HG02642 (cell line): ENCODE results near the gene BRWD1.
A peak's percentile ranks its signal among the peaks of the same experiment; 100 is the strongest.

ENCODE experiments used
- ATAC-seq: cut with Tn5 transposase; IDR thresholded peaks from one replicate; pipeline ENCODE4 v1.9.1; 2021; ENCODE audit warnings: mild to moderate bottlenecking; ENCODE audit not compliant: unreplicated experiment, poor library complexity

The BRWD1 gene

DNA sequence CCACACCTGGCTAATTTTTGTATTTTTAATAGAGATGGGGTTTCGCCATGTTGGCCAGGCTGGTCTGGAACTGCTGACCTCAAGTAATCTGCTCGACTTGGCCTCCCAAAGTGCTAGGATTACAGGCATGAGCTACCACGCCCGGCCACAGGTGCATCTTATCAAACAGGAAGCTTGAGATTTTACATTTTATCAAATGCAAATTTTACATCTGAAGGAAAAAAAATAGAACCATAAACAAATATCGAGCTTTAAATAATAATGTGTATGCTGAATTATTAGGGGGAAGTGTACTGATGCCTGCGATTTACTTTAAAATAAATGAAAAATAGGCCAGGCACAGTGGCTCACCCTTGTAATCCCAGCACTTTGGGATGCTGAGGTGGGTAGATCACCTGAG is 16.6 kb upstream of the BRWD1 start:
- ATAC-seq: no peak

DNA sequence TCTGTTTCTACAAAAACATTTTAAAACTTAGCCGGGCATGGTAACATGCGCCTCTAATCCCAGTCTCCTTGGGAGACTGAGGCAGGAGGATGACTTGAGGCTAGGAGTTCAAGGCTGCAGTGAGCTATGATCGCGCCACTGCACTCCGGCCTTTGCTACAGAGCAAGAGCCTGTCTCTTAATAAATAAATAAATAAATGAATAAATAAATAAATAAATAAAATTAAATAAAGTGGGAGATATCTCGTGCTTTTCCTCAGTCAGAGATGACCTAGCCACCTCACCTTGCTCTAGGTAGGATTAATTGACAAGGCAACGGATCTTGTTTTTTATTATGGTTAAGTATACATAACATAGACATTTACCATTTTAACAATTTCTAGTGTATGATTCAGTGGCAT is 14.3 kb upstream of the BRWD1 start:
- ATAC-seq: no peak

DNA sequence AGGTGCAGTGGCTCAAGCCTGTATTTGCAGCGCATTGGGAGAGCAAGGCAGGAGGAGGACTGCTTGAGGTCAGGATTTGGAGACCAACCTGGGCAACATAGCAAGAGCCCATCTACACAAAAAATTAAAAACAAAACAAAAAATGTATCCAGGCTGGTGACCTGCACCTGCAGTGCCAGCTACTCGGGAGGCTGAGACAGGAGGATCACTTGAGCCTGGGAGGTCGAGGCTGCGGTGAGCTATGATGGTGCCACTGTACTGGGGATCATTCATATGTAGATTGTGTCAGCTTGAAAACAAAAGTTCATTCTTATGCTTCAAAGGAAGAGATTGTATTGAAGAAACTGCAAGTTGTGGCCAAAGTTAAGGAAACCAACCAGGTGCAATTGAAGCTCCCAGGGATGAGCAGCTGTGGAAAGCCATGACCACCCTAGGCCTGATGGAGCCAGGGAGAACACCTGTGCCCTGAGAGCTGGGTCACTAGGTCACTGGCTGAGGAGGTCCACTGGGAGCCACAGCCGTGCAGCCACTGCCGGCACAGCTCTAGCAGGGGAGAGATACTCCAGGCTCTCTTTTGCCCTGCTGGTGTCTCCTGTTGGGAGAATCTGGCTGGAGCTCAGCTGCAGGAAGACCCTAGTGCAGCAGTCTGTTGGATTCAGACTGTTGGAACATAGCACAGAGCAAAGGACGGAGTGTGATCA is 13.3 kb upstream of the BRWD1 start:
- ATAC-seq: no peak

DNA sequence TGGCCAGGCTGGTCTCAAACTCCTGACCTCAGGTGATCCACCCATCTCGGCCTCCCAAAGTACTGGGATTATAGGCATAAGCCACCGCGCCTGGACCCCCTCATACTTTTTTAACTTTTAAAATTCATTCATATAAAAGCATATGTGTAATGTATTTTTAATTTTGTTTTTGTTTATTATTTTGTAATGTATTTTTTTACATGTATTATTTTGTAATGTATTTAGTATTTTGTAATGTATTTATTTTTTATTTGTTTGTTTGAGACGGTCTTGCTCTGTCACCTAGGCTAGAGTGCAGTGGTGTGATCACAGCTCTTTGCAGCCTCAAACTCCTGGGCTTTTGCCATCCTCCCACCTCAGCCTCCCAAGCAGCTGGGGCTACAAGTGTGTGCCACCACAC is 12.0 kb upstream of the BRWD1 start:
- no peak for ATAC-seq

DNA sequence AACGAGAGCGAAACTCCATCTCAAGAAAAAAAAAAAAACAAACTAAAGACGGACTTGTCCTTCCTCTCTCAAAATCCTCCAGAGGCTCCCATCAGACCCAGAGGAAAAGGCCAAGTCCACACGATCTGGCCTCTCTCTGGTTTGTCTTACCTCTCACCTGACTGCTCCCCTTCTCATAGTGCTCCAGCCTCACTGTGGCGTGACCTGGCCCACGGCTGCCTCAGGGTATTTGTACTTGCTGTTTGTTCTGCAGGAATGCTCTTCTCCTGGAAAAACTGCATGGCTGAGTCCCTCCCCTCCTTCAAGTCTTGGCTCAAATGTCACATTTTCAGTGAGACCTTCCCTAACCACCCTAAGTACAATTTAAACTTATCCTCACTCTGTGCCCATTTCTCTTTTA is 8.0 kb upstream of the BRWD1 start:
- ATAC-seq: no peak

DNA sequence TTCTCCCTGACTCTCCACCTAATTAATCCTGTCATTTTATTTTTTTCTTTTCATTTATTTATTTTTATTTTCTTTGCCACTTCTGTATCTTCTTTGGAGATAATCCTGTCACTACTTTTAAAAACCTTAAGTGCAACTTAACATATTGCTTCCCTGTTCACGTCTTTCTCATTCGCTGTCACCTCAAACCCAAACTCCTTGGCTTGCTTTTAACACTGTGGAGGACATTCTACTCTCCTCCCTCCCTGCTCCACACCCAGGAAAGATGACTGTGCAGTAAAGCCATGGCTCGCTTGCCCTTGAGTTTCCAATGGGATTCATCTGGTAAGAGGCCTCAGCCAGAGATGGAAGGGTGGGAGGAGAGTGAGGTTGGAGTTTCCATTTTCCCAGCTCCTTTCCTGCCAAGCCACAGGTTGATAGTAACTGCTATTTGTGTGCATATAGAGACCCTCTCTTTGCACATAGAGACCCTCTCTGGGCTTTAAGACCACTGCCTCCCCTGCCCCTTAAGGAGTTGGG is 6.4 kb upstream of the BRWD1 start:
- no peak for ATAC-seq

DNA sequence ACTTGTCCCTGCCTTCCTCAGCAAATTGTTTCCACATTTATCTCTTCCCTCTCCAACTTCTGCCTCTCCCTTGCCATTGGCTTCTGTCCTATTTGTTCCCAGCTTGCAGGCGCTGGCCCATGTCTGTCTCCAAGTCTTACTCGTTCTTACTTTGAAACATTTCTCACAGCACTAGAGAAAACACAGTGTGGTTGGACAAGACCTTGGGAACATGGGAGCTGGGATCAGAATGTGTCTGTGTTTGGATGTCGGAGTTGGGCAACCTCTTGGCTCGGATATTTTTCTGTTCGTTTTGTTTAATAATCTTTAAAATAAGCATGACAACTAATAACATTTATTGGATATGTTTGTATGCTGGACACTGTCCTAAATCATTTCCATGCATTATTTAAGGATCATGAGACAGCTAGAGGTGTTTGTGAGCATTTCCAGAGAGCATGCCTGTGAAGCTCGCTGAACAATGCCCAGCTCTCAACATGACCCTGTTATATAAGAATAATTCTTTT is 5.9 kb upstream of the BRWD1 start:
- no peak for ATAC-seq

DNA sequence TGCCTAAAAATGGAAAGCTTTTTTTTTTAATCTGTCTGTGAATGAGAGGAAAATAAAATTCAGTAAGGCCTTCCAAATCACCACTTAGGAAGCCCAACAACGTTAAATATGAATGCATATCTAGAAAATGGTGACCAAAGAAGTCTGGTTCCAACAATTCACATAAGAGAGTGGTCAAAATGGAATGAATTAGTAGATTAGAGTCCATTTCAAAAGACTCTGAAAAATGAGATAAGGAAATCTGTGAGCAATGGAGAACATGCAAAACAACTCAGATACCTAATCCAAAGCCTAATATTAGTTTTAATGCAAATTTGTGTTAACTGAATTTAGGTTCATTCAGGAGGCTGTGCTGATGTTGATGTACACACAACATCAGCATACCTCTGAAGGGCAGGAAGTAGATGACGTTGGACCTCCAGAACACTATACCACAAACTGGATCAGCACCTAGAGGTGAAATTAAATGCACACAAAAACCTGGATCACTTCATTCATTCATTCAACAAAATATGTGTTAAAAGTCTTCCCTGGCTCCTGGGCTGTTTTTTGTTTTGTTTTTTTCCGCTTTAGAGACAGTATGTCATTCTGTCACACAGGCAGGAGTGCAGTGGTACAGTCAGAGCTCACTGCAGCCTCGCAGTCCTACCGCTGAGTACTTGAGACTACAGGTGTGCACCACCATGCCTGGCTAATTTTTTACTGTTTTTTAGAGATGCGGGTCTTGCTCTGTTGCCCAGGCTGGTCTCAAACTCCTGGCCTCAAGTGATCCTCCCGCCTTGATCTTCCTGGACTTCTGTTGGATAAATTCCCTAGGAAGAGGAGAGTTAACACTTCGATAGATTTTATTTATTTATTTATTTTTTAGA is 4.9 kb upstream of the BRWD1 start:
- no peak for ATAC-seq

DNA sequence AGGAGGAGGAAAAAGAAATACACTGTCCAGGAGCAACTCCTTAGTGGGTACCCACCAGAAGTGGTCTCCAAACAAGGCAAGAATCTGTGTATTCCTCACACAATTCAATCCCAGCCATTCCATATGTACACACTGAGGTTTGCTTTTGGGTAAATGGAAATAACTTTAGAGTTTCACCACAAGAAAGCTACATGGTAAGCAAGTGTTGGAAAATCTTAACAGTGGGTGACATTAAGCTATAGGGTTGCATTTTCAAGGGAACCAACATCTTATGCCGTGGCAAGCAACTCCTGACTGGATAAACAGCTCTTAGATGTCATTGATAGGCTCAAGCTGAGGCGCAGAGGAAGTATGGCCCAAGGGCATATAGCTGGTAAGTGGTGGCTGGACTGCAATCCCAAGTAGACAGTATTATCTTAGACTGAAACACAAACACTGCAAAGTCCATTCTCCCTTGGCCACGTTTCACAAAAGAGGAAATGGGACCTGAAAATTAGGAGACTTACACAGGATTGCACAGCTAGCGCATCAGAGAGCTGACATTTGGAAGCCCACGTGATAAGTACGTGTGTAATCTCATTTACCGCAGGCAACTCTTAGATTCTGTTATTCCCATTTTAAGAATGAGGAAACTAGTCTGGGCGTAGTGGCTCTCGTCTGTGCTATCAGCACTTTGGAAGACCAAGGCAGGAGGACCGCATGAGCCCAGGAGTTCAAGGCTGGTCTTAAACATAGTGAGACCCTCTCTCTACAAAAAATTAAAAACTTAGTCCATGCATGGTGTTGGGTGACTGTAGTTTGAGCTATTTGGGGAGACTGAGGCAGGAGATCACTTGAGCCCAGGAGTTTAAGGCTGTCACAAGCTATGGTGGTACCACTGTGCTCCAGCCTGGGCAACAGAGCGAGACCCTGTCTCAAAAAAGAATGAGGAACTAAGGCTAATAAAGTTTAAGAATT is 4.0 kb upstream of the BRWD1 start:
- no peak for ATAC-seq

DNA sequence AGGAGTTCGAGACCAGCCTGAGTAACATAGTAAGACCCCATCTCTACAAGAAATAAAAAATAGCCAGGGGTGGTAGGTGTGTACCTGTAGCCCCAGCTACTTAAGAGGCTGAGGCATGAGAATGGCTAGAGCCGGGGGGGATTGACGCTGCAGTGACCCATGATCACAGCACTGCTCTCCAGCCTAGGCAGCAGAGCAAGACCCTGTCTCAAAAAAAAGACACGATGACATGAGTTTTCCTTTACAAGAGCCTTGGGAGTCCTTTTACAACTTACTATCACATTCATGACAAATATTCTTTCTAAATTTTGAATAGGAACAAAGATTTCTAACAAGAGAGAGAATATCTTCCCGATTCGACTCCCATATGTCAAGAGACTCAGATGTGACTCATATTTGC is 3.3 kb upstream of the BRWD1 start:
- no peak for ATAC-seq

DNA sequence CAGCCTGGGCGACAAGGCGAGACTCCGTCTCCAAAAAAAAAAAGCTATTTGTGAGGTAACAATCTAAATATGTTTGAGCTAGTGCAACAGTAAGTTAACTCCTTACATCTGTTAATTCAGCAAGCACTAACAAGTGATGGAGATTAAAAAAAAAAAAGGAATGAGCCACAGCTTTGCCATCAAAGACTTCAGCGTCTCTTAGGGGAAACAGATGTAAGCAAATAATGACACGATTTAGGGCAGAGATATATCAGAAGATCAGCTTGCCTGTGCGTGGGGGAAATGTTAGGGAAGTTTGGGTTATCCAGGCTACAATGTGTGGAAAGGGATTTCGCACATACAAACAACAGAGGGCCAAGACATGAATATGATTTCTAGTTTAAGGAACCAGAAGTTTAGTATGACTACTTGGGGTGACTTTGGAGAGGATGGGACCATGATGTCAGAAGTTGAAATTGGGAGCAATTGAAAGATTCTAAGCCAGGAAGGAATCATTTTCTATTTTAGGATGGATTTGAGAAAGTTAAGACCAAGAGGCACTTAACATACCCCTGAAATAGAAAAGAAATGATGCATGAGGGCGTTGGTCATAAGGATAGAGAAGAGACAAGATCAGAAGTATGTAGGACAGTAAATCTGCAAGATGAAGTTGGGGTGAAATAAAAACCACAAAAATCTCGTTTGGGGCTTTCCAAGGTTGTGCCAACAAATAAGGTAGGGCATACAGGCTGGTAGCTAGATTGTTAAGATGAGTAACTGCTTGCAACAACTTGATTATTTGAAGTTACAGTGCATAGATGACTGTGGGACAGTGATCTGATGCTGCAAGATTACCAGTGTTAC is 2.4 kb upstream of the BRWD1 start:
- ATAC-seq: no peak

DNA sequence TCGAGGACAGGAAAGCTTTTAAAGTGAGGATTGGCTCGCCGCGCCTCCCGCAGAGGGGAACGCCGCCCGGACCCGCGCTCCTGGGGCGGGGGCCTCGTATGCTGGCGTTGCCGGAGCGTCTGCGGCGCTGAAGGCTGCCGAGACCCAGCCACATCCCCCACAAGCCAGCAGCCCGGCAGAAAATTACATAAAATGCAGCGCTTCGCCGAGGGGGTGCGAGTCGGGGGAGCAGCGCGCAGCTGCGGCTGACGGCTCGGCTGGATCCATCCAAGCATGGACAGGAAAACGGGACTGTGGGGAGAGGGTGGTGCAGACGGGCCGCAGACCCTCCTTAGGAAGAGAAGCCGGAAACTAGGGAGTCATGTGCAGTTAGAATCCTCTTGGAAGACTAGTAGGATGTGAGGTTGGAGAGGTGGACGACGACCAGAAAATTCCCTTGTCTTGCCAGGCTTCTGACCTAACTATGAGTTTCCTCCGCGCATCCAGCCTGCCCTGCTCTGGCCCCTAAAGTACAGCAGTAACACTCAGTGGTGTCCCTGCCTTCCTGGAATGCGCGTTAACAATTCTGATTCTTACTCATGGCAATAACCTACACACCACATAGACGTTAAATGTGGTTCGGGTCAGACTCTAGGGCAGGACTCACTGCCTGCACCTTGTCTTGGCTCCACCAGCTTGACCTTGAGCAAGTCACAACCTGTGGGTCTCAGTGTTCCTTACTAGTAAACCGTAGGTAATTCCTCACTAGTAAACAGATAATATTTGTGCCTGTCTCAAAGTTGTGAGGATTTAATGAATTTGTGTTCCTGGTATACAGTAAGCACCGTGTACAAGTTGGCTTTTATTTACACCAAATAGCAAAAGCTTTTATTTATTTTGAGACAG is 953 bp upstream of the BRWD1 start:
- ATAC-seq: peak; percentile 1

DNA sequence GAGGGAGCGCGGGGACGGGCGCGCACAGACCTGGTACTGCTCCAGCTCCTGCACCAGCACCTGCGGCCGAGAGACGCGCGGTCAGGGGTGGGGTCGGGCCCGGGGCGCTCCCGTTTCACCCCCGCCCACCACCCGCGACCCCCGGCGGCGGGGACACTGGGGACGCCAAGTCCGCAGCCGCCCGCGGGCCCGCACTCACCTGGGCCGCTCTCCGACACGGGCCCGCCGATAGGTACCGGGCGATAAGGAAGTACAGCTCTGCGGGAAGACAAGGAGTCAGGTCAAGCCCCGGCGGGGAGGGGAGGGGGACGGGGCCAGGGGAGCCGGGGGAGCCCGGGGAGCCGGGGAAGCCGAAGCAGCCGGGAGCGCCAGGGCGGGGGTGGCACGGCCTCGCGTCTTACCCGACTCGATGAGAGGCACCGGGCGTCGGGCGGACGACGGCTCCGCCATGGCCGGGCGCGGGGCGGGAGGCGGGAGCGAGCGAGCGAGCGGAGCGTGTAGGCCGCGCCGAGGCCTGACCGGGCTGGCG is 326 bp downstream of the BRWD1 start:
- peak; percentile 18 for ATAC-seq

DNA sequence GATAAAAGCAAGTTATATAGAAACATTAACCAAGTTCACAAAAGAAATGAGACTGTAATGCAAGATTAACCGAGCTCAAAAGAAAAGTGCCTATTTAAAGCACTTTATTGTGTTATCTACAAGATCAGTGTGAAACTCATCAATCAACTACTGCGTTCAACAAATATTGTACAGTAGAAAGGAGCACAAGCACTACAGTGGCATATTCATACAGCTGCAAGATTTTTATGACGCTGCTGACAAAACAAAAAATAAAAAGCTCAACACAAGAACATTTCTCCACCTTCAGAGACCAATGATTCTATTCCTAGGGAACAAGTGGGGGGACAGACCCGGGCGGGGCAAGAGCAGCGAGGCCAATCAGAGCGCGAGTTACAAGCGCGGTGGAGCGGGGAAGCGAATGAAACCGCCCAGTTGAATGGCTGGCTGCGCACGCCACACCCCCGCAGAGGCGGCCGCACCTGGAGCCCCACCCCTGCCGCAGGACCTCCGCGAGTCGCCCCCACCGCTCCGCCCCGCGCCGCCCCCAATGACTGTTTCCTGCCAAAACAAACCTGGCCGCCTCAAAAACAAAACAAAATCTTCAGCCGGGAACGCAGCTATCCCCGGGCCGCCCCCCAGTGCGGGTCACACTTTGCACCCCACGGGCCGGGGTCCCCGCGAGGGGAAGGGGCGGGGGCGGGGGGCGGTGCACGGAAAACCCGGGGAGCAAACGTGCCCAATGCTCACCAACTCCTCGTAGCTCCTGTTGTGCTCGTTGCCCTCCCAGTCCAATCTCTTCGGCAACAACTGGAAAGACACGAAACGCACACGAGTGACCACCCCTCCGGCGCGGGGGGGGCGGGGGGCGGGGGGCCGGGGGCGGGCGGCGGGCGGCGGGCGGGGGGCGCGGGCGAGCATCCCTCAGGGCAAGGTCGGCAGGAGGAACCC is 1.1 kb downstream of the BRWD1 start:
- peak; percentile 84 for ATAC-seq

DNA sequence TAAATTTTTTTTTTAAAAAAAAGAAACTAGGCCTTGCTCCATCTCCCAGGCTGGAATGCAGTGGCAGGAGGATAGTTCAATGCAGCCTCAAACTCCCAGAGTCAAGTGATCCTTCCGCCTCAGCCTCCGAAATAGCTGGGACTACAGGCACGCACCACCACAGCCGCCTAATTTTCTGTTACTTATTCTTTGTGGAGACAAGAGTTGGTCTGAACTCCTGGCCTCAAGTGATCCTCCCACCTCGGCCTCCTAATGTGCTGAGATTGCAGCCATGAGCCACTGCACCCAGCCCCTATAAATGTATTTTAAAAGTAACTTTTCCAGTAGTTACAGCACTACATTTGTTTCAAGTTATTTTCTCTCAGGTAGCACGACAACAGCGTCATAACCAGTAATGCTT is 2.3 kb downstream of the BRWD1 start:
- no peak for ATAC-seq

DNA sequence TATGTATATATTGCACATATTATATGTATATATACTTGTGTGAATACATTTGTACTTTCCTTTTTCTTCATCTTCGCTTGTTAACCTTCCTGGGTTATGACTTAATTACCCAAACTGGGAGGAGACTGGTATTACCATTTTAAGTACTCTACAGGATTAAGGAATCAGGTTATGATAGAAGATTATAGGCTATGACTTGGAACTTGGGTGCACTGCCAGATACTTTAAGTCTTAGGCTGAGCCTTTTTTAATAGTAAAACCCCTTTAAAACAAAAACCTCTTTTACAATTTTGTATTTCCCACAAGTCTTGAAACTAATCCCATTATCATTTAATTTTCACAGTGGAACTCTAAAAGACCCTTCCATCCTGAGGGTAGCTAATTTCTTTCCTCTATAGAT is 6.0 kb downstream of the BRWD1 start:
- no peak for ATAC-seq

DNA sequence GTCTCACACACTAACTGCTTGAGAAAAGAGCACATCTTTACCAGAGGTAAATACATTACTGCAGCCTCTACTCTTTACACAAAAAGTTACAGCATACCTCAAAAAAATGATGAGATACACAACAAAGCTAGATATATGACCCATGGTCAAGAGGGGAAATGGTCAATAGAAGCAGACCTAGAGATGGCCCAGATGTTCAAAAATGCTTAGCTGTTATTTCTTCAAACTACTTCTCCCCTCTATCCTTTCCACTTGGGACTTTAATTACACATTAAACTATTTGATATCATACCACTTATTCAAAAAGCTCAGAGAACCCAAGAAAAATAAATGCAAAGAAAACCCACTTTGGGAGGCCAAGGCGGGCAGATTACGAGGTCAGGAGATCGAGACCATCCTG is 12.8 kb downstream of the BRWD1 start:
- no peak for ATAC-seq
